Calu3 (cell line): ENCODE results near the gene SSX2IP. TPM values are rescaled to one million over a fixed set of nuclear protein-coding genes. Genes with fewer than 3 reads are reported as not detected.

Experiments used
- BruUV-seq: library from RNA; stranded (reverse); fragments of 400-500 nt; replicated peaks from 2 replicates; lab custom pipeline; 2021; lab: Mats Ljungman, UMichigan
- CTCF ChIA-PET: fragments of 300-600 bp; sonication (Branson Sonifier 250); formaldehyde crosslinking; loops from one replicate; lab custom pipeline; 2022; ENCODE audit warnings: antibody characterized with exemption; lab: Charles Lee
- DNase-seq: peaks from one replicate; pipeline ENCODE4 v3.0.0; 2022
- H3K27ac Mint-ChIP-seq: one replicate; pipeline ENCODE4 v1.8.0; 2022; ENCODE audit warnings: mixed read lengths; ENCODE audit not compliant: unreplicated experiment
- H3K27me3 Mint-ChIP-seq: one replicate; pipeline ENCODE4 v1.8.0; 2022; ENCODE audit warnings: mixed read lengths; ENCODE audit not compliant: unreplicated experiment
- H3K36me3 Mint-ChIP-seq: one replicate; pipeline ENCODE4 v1.8.0; 2022; ENCODE audit warnings: mild to moderate bottlenecking, moderate library complexity, mixed read lengths; ENCODE audit not compliant: insufficient read depth, unreplicated experiment
- H3K4me1 Mint-ChIP-seq: one replicate; pipeline ENCODE4 v1.8.0; 2022; ENCODE audit warnings: mild to moderate bottlenecking, low read depth, mixed read lengths; ENCODE audit not compliant: unreplicated experiment
- H3K4me3 Mint-ChIP-seq: one replicate; pipeline ENCODE4 v1.8.0; 2022; ENCODE audit warnings: mild to moderate bottlenecking, low read depth, moderate library complexity, mixed read lengths; ENCODE audit not compliant: unreplicated experiment
- H3K9me3 Mint-ChIP-seq: one replicate; pipeline ENCODE4 v1.8.0; 2022; ENCODE audit warnings: low read depth, mixed read lengths; ENCODE audit not compliant: unreplicated experiment
- intact Hi-C: fragments of 100-400 bp; cut with micrococcal nuclease; formaldehyde crosslinking; loops from one replicate; pipeline ENCODE4 v1.10.0; 2022; ENCODE audit not compliant: unreplicated experiment
- total RNA-seq: library from RNA; stranded (reverse); gene quantifications from 2 replicates; pipeline ENCODE4 v1.2.3, GENCODE V29; 2022
- TF ChIP-seq, protein P1 (sequence below): fragments of 200-600 bp; IDR thresholded peaks from one replicate; pipeline ENCODE4 v1.8.0; 2022; ENCODE audit warnings: antibody characterized with exemption; ENCODE audit not compliant: unreplicated experiment

SSX2IP gene
- total RNA-seq, 1 experiment from 2014 or later = 28.0 TPM

- no peak for DNase-seq
- TF ChIP-seq, protein P1, sequence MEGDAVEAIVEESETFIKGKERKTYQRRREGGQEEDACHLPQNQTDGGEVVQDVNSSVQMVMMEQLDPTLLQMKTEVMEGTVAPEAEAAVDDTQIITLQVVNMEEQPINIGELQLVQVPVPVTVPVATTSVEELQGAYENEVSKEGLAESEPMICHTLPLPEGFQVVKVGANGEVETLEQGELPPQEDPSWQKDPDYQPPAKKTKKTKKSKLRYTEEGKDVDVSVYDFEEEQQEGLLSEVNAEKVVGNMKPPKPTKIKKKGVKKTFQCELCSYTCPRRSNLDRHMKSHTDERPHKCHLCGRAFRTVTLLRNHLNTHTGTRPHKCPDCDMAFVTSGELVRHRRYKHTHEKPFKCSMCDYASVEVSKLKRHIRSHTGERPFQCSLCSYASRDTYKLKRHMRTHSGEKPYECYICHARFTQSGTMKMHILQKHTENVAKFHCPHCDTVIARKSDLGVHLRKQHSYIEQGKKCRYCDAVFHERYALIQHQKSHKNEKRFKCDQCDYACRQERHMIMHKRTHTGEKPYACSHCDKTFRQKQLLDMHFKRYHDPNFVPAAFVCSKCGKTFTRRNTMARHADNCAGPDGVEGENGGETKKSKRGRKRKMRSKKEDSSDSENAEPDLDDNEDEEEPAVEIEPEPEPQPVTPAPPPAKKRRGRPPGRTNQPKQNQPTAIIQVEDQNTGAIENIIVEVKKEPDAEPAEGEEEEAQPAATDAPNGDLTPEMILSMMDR = no peak
- Mint-ChIP-seq H3K36me3 (no peaks in the 10 kb centered on the region), H3K27me3 (no peaks in the 10 kb centered on the region), H3K27ac (no peak overlapping the region), H3K4me3 (no peak overlapping the region), H3K4me1 (peaks cover 25% of the 10 kb centered on the region), H3K9me3 (no peaks in the 10 kb centered on the region)
- no TSS peak for BruUV-seq
- intact Hi-C loops = no loop called here
- CTCF ChIA-PET = no interaction called here
Measured at GRCh38 chr1:84683508-84683907, 6.8 kb downstream of the SSX2IP start.

DNA sequence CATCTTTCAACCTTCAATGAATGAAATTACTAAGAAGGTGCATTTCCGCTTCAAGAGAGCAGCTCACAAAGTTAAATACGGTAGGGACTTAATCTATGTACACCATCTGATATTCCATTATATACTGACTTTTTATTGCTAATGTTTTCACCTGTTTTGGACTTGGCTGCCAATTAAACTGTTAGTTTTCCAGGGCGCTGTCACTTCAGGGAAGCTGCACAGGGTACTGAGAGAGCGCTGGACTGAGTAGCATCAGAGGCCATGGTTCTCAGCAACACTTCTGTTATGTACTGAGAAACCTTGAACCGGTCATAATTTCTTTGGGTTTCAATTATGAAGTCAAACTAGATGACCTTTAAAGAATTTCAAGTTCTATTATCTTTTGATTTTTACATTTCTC, 8.2 kb downstream of the SSX2IP start:
- CTCF ChIA-PET = interaction anchor here (0.6 kb wide), 1 partner anchor 145 kb away, joined by 3 read pairs; no protein-coding TSS in a partner anchor
- no peak overlapping the region for H3K4me3 Mint-ChIP-seq

DNA sequence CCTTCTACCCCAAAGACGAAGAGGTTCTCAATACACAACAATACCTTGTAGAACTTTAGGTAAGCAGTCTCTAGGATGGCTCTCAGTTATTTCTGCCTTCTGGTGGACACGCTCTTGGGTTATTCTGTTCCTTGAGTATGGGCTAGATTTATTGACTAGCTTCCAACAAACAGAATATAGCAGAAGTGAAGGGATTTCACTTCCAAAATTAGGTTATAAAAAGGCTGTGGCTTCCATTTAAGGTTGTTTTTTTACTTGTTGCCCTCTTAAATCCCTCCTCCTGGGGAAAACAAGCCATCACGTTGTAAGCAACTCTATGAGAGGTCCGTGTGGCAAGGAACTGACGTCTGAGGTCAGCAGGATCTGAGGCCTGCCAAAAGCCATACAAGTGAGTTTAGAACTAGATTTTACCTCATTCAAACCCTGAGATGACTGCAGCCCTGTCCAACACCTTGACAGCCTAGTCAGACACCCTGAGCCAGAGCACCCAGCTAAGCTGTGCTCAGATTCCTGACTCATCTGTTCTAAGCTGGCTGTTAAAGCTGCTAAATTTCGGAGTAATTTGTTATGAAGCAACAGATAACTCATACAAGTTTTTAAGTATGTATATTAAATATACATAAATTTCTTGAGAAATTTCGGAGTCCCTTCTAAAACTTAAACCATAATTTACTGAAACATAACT, 12.7 kb downstream of the SSX2IP start:
- H3K27me3 Mint-ChIP-seq = no peaks in the 10 kb centered on the region
- DNase-seq = no peak
- peaks cover 5% of the 10 kb centered on the region for H3K36me3 Mint-ChIP-seq
- BruUV-seq = no TSS peak
- no peaks in the 10 kb centered on the region for H3K9me3 Mint-ChIP-seq
- H3K4me1 Mint-ChIP-seq = peaks cover 31% of the 10 kb centered on the region
- CTCF ChIA-PET = interaction anchor here (0.6 kb wide), 1 partner anchor 113 kb away, joined by 3 read pairs; no protein-coding TSS in a partner anchor
- intact Hi-C loops = no loop called here
- no peak overlapping the region for H3K27ac Mint-ChIP-seq
- no peak overlapping the region for H3K4me3 Mint-ChIP-seq
- TF ChIP-seq, protein P1 = no peak

More for the DNA sequence above, 8.2 kb downstream of the SSX2IP start:
- H3K9me3 Mint-ChIP-seq = no peaks in the 10 kb centered on the region
- no TSS peak for BruUV-seq
- peaks cover 12% of the 10 kb centered on the region for H3K4me1 Mint-ChIP-seq
- intact Hi-C loops = no loop called here
- TF ChIP-seq, protein P1 = no peak
- no peaks in the 10 kb centered on the region for H3K27me3 Mint-ChIP-seq
- no peak overlapping the region for H3K27ac Mint-ChIP-seq
- H3K36me3 Mint-ChIP-seq = no peaks in the 10 kb centered on the region
- no peak for DNase-seq

DNA sequence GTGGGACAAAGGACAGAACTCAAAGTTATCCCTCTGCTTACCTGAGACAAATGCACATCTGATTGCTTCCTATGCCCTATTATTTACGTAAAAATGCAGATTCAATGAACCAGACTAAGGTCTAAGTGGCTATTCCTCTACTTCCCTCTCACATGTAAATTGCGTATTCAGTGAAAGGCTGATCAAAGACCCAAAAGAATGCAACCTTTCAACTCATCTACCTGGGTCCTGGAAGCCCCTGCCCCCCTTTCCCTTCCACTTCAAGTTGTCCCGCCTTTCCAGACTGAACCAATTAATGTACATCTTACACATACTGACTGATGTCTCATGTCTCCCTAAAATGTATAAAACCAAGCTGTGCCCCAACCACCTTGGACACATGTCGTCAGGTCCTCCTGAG, 14.6 kb downstream of the SSX2IP start:
- Mint-ChIP-seq H3K36me3 (peaks cover 5% of the 10 kb centered on the region), H3K27me3 (no peaks in the 10 kb centered on the region), H3K4me1 (peaks cover 31% of the 10 kb centered on the region), H3K4me3 (no peak overlapping the region), H3K9me3 (no peaks in the 10 kb centered on the region), H3K27ac (no peak overlapping the region)
- CTCF ChIA-PET = no interaction called here
- no peak for DNase-seq
- TF ChIP-seq, protein P1 = no peak
- intact Hi-C loops = no loop called here
- no TSS peak for BruUV-seq
